ENCODE results near the gene GLIPR2.
"Not testable (repeated sequence)": the region's sequence is repeated elsewhere in the genome, so short reads cannot be mapped to it uniquely, and the experiment has no call there.

- TF ChIP-seq, protein P1, sequence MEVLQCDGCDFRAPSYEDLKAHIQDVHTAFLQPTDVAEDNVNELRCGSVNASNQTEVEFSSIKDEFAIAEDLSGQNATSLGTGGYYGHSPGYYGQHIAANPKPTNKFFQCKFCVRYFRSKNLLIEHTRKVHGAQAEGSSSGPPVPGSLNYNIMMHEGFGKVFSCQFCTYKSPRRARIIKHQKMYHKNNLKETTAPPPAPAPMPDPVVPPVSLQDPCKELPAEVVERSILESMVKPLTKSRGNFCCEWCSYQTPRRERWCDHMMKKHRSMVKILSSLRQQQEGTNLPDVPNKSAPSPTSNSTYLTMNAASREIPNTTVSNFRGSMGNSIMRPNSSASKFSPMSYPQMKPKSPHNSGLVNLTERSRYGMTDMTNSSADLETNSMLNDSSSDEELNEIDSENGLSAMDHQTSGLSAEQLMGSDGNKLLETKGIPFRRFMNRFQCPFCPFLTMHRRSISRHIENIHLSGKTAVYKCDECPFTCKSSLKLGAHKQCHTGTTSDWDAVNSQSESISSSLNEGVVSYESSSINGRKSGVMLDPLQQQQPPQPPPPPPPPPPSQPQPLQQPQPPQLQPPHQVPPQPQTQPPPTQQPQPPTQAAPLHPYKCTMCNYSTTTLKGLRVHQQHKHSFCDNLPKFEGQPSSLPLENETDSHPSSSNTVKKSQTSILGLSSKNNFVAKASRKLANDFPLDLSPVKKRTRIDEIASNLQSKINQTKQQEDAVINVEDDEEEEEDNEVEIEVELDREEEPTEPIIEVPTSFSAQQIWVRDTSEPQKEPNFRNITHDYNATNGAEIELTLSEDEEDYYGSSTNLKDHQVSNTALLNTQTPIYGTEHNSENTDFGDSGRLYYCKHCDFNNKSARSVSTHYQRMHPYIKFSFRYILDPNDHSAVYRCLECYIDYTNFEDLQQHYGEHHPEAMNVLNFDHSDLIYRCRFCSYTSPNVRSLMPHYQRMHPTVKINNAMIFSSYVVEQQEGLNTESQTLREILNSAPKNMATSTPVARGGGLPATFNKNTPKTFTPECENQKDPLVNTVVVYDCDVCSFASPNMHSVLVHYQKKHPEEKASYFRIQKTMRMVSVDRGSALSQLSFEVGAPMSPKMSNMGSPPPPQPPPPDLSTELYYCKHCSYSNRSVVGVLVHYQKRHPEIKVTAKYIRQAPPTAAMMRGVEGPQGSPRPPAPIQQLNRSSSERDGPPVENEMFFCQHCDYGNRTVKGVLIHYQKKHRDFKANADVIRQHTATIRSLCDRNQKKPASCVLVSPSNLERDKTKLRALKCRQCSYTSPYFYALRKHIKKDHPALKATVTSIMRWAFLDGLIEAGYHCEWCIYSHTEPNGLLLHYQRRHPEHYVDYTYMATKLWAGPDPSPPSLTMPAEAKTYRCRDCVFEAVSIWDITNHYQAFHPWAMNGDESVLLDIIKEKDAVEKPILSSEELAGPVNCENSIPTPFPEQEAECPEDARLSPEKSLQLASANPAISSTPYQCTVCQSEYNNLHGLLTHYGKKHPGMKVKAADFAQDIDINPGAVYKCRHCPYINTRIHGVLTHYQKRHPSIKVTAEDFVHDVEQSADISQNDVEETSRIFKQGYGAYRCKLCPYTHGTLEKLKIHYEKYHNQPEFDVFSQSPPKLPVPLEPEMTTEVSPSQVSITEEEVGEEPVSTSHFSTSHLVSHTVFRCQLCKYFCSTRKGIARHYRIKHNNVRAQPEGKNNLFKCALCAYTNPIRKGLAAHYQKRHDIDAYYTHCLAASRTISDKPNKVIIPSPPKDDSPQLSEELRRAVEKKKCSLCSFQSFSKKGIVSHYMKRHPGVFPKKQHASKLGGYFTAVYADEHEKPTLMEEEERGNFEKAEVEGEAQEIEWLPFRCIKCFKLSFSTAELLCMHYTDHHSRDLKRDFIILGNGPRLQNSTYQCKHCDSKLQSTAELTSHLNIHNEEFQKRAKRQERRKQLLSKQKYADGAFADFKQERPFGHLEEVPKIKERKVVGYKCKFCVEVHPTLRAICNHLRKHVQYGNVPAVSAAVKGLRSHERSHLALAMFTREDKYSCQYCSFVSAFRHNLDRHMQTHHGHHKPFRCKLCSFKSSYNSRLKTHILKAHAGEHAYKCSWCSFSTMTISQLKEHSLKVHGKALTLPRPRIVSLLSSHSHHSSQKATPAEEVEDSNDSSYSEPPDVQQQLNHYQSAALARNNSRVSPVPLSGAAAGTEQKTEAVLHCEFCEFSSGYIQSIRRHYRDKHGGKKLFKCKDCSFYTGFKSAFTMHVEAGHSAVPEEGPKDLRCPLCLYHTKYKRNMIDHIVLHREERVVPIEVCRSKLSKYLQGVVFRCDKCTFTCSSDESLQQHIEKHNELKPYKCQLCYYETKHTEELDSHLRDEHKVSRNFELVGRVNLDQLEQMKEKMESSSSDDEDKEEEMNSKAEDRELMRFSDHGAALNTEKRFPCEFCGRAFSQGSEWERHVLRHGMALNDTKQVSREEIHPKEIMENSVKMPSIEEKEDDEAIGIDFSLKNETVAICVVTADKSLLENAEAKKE (CRISPR knock-in tag; IDR thresholded peaks at IDR 0.05): not testable (repeated sequence)
- TF ChIP-seq CREB1 (CRISPR knock-in tag; IDR thresholded peaks at IDR 0.05; ENCODE audit: low read depth); REST (IDR thresholded peaks at IDR 0.05; ENCODE audit: unreplicated experiment); POLR2AphosphoS5 (IDR thresholded peaks at IDR 0.05; ENCODE audit: low read depth); EZH2 (IDR thresholded peaks at IDR 0.05; ENCODE audit: low read depth, unreplicated experiment); STAT1 (IDR thresholded peaks at IDR 0.05; ENCODE audit: unreplicated experiment); ZNF114 (CRISPR knock-in tag; IDR thresholded peaks at IDR 0.05); EZH2phosphoT487 (IDR thresholded peaks at IDR 0.05; ENCODE audit: unreplicated experiment); JUNB (IDR thresholded peaks at IDR 0.05; ENCODE audit: unreplicated experiment); ETS1 (IDR thresholded peaks at IDR 0.05): not testable (repeated sequence)
- TF ChIP-seq, protein P2, sequence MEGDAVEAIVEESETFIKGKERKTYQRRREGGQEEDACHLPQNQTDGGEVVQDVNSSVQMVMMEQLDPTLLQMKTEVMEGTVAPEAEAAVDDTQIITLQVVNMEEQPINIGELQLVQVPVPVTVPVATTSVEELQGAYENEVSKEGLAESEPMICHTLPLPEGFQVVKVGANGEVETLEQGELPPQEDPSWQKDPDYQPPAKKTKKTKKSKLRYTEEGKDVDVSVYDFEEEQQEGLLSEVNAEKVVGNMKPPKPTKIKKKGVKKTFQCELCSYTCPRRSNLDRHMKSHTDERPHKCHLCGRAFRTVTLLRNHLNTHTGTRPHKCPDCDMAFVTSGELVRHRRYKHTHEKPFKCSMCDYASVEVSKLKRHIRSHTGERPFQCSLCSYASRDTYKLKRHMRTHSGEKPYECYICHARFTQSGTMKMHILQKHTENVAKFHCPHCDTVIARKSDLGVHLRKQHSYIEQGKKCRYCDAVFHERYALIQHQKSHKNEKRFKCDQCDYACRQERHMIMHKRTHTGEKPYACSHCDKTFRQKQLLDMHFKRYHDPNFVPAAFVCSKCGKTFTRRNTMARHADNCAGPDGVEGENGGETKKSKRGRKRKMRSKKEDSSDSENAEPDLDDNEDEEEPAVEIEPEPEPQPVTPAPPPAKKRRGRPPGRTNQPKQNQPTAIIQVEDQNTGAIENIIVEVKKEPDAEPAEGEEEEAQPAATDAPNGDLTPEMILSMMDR (conservative IDR thresholded peaks at IDR 0.05; ENCODE audit: low read depth in 2 of 2): not testable (repeated sequence)
These were observed 43.7 kb downstream of the GLIPR2 start for GRCh38 chr9:36180243-36180642.

Data from GM23338 (cell line).